OCI-LY3 (cell line): ENCODE results near the gene ATG14.

Experiments
- CTCF ChIP-seq: fragments of 200-600, 300-600 bp; sonication (generic); IDR thresholded peaks from 2 replicates; pipeline ENCODE4 v1.5.1; 2014; ENCODE audit warnings: antibody characterized with exemption, low read length, low read depth
- EZH2phosphoT487 ChIP-seq: fragments of 200-600 bp; shearing (Covaris generic); IDR thresholded peaks from 2 replicates; pipeline ENCODE4 v1.6.1; 2018; ENCODE audit warnings: antibody characterized with exemption, mixed run types, low read depth

- TF ChIP-seq CTCF: no peak
- no peak for TF ChIP-seq EZH2phosphoT487
Measured at GRCh38 chr14:55361190-55361589, 50.4 kb downstream of the ATG14 start.
